ENCODE results near the gene LRCH4. TPM values are rescaled to one million over a fixed set of nuclear protein-coding genes. Genes with fewer than 3 reads are reported as not detected.

Gene LRCH4
- total and polyA plus RNA-seq, 2 donors (not counting 3 experiments of a cell fraction or from before 2014, with no cell fraction given), result 32.1 to 56.1 TPM

- no peaks in the 10 kb centered on the region for H3K9me1 ChIP-seq (replicated peaks; ENCODE audit: control insufficient read depth, extremely low read depth, insufficient read depth, low read length)
- POLR2A ChIA-PET, result no interaction called here
- no peaks in the 10 kb centered on the region for H4K20me1 ChIP-seq (replicated peaks; ENCODE audit: control insufficient read depth, extremely low read depth, insufficient read depth, low read length)
- H3K36me3 ChIP-seq (ENCODE audit: control insufficient read depth in 2 of 2, extremely low read depth in 1 of 2, insufficient read depth in 2 of 2, low read length in 2 of 2), result peaks cover 0 to 24% of the 10 kb centered on the region in 2 experiments
- CTCF ChIA-PET, result interaction anchor here (1.2 to 3.2 kb wide), 12 partner anchors 8 to 162 kb away, joined by 3 to 34 read pairs (median 5); partner anchors contain the start of gene AGFG2
- H3K4me2 ChIP-seq (ENCODE audit: insufficient read depth, low read length), result no peak overlapping the region
- no peak for FAIRE-seq
- no peak overlapping the region for H3K4me3 ChIP-seq (replicated peaks in 1 of 3; ENCODE audit: insufficient read depth in 1 of 3, low read depth in 1 of 3, low read length in 3 of 3)
- no peak overlapping the region for H3K27ac ChIP-seq (ENCODE audit: insufficient read depth, low read depth, low read length)
- intact Hi-C loops (cut with micrococcal nuclease), result no loop called here
- dilution Hi-C loops (cut with MboI; ENCODE audit: extremely low pct_ligation_motif_present, low sequenced_read_pairs), result no loop called here
- no peak overlapping the region for H2AFZ ChIP-seq (ENCODE audit: low read depth, low read length)
- no peak for TF ChIP-seq EZH2 (IDR thresholded peaks at IDR 0.05; ENCODE audit: borderline replicate concordance, low read depth, low read length, severe bottlenecking)
- no peak for TF ChIP-seq GATA2 (IDR thresholded peaks at IDR 0.05; ENCODE audit: insufficient read depth, insufficient read length, low read depth, low read length)
- TF ChIP-seq MYC (IDR thresholded peaks at IDR 0.05; ENCODE audit: low read depth, low read length), result no peak
- no peak for TF ChIP-seq POLR2AphosphoS5 (IDR thresholded peaks at IDR 0.05; ENCODE audit: insufficient read depth, low read depth, low read length)
- TF ChIP-seq FOS (IDR thresholded peaks at IDR 0.05; ENCODE audit: borderline replicate concordance, insufficient read depth, low read length), result no peak
- TF ChIP-seq JUN (IDR thresholded peaks at IDR 0.05; ENCODE audit: borderline replicate concordance, insufficient read depth, insufficient read length, low read depth), result no peak
- no peak for TF ChIP-seq POLR2A (IDR thresholded peaks at IDR 0.05; ENCODE audit: low read depth, low read length)
- no peak for TF ChIP-seq MAX (IDR thresholded peaks at IDR 0.05; ENCODE audit: insufficient read depth, insufficient read length)
- TF ChIP-seq CTCF (IDR thresholded peaks at IDR 0.05; ENCODE audit: extremely low read depth in 1 of 2, insufficient read depth in 1 of 2, low read depth in 1 of 2, low read length in 2 of 2), result no peak
- peaks cover 6% of the 10 kb centered on the region for H3K4me1 ChIP-seq (ENCODE audit: control insufficient read depth, extremely low read depth, insufficient read depth, low read length)
- DNase-seq (ENCODE audit: low read depth, low spot score), result no peak
- no peaks in the 10 kb centered on the region for H3K27me3 ChIP-seq (ENCODE audit: control insufficient read depth in 2 of 2, insufficient read depth in 2 of 2, low read length in 2 of 2)
- no peak overlapping the region for H3K9ac ChIP-seq (replicated peaks; ENCODE audit: extremely low read depth, insufficient read depth, low read length)
- no TSS peak for BruUV-seq (replicated peaks)
- no peaks in the 10 kb centered on the region for H3K79me2 ChIP-seq (ENCODE audit: control insufficient read depth, insufficient read depth, low read length)
- H3K9me3 ChIP-seq (replicated peaks; ENCODE audit: control insufficient read depth, insufficient read depth, low read length), result no peaks in the 10 kb centered on the region
These were observed 22.8 kb downstream of the LRCH4 start for GRCh38 chr7:100563100-100563564.
